Panc1 (cell line): ENCODE data around the gene LCORL. TPM values are rescaled to one million over a fixed set of nuclear protein-coding genes. Genes with fewer than 3 reads are reported as not detected.

Experiments
- ATAC-seq: fragments of 200-7000 bp; cut with Tn5 transposase; 2 replicates; pipeline ENCODE4 v1.9.1; 2020; ENCODE audit warnings: mild to moderate bottlenecking, moderate library complexity
- Bru-seq: library from RNA; stranded (reverse); fragments of 400-500 nt; gene quantifications from one replicate; lab custom pipeline; 2021; lab: Mats Ljungman, UMichigan
- BruChase-seq, 2 experiments: library from RNA; stranded (reverse); fragments of 400-500 nt; gene quantifications; one replicate each; lab custom pipeline; 2021; lab: Mats Ljungman, UMichigan
- BruUV-seq: library from RNA; stranded (reverse); fragments of 400-500 nt; replicated peaks from 2 replicates; lab custom pipeline; 2021; lab: Mats Ljungman, UMichigan
- CTCF ChIA-PET: fragments of 300-600 bp; sonication (Branson Sonifier 250); formaldehyde crosslinking; loops from one replicate; lab custom pipeline; 2022; ENCODE audit warnings: antibody characterized with exemption; lab: Charles Lee
- POLR2A ChIA-PET: fragments of 300-600 bp; sonication (Branson Sonifier 250); formaldehyde crosslinking; loops from one replicate; lab custom pipeline; 2022; ENCODE audit warnings: antibody characterized with exemption; lab: Charles Lee
- DNase-seq: peaks from one replicate; pipeline ENCODE4 v3.0.0-alpha.2; 2010; ENCODE audit warnings: low read depth, low spot score
- H3K27ac ChIP-seq: 2 replicates; pipeline ENCODE4 v1.5.1; 2011; ENCODE audit warnings: mild to moderate bottlenecking, low read length, inconsistent platforms
- H3K27me3 ChIP-seq: fragments of 200-500 bp; sonication (Bioruptor generic); 2 replicates; pipeline ENCODE4 v1.6.0; 2014; ENCODE audit warnings: low read length, inconsistent platforms; ENCODE audit not compliant: control insufficient read depth, insufficient read depth
- H3K36me3 ChIP-seq: fragments of 200-500 bp; sonication (Bioruptor generic); 2 replicates; pipeline ENCODE4 v1.5.1; 2014; ENCODE audit warnings: inconsistent platforms, mild to moderate bottlenecking, low read length, moderate library complexity; ENCODE audit not compliant: control insufficient read depth, insufficient read depth
- H3K4me1 ChIP-seq: 2 replicates; pipeline ENCODE4 v1.5.1; 2011; ENCODE audit warnings: inconsistent platforms, mild to moderate bottlenecking, low read length, moderate library complexity; ENCODE audit not compliant: control insufficient read depth, insufficient read depth
- H3K4me3 ChIP-seq, 2 experiments: 2 replicates each; pipeline ENCODE4 v1.5.1; 2011 to 2012; ENCODE audit warnings: low read depth in 2 of 2, low read length in 2 of 2, mild to moderate bottlenecking in 2 of 2, inconsistent platforms in 1 of 2, moderate library complexity in 1 of 2
- H3K9me3 ChIP-seq: fragments of 200-500 bp; sonication (Bioruptor generic); 2 replicates; pipeline ENCODE4 v1.5.1; 2014; ENCODE audit warnings: low read depth, mild to moderate bottlenecking, inconsistent platforms, low read length, moderate library complexity; ENCODE audit not compliant: control insufficient read depth, insufficient read depth
- POLR2AphosphoS5 ChIP-seq: IDR thresholded peaks from 2 replicates; pipeline ENCODE4 v1.6.1; 2012; ENCODE audit warnings: mild to moderate bottlenecking, low read depth, low read length, moderate library complexity
- SIN3A ChIP-seq: IDR thresholded peaks from 2 replicates; pipeline ENCODE4 v1.6.1; 2012; ENCODE audit warnings: low read depth, mild to moderate bottlenecking, low read length, moderate library complexity, borderline replicate concordance; ENCODE audit not compliant: insufficient read depth
- TCF7L2 ChIP-seq: IDR thresholded peaks from 2 replicates; pipeline ENCODE4 v1.6.1; 2011; ENCODE audit warnings: mild to moderate bottlenecking, low read depth, low read length, inconsistent platforms
- in situ Hi-C: cut with HindIII; loops from 2 replicates; pipeline ENCODE4 v1.10.0; 2016; ENCODE audit warnings: low sequenced_read_pairs, low pct_unique_long_range_greater_than_20kb
- intact Hi-C: fragments of 100-400 bp; cut with micrococcal nuclease; formaldehyde crosslinking; loops from one replicate; pipeline ENCODE4 v1.10.0; 2022; ENCODE audit not compliant: unreplicated experiment
- long read RNA-seq: library from polyadenylated mRNA; unstranded; transcript quantifications from one replicate; pipeline ENCODE4 v2.0.0, GENCODE V29; 2021; ENCODE audit not compliant: unreplicated experiment
- polyA plus RNA-seq: library from polyadenylated mRNA; unstranded; fragments of >200 nt; gene quantifications from one replicate; pipeline ENCODE4 v1.2.1, GENCODE V29; 2012; ENCODE audit warnings: missing spikeins; ENCODE audit not compliant: insufficient read length
- total RNA-seq: library from RNA; stranded (reverse); gene quantifications from one replicate; pipeline ENCODE4 v1.2.1, GENCODE V29; 2021; ENCODE audit not compliant: unreplicated experiment
- TF ChIP-seq, protein P1 (sequence below), 2 experiments: IDR thresholded peaks; 2 replicates each; pipeline ENCODE4 v1.6.1; 2011 to 2012; ENCODE audit warnings: low read depth in 2 of 2, control low read depth in 1 of 2, low read length in 1 of 2, mild to moderate bottlenecking in 1 of 2, moderate library complexity in 1 of 2; ENCODE audit not compliant: insufficient read depth in 1 of 2
- TF ChIP-seq, protein P2 (sequence below): fragments of 450-650 bp; IDR thresholded peaks from 2 replicates; pipeline ENCODE4 v1.5.1; 2017; ENCODE audit warnings: mild to moderate bottlenecking

Gene LCORL
- total RNA-seq (17.5 TPM), Bru-seq, nascent RNA (percentile 83 among the genes with signal in this experiment), BruChase-seq, experiment 1, labeled RNA remaining after a 2-hour chase (percentile 68 among the genes with signal in this experiment), BruChase-seq, experiment 2, labeled RNA remaining after a 6-hour chase (percentile 61 among the genes with signal in this experiment)
- polyA plus RNA-seq = 6.4 TPM
- long read RNA-seq, full-length matches to known transcripts = 7 of 22 reads
- long read RNA-seq, partial matches to known transcripts = 4 of 22 reads
- long read RNA-seq, other reads (novel, unspliced or antisense) = 11 of 22 reads

DNA sequence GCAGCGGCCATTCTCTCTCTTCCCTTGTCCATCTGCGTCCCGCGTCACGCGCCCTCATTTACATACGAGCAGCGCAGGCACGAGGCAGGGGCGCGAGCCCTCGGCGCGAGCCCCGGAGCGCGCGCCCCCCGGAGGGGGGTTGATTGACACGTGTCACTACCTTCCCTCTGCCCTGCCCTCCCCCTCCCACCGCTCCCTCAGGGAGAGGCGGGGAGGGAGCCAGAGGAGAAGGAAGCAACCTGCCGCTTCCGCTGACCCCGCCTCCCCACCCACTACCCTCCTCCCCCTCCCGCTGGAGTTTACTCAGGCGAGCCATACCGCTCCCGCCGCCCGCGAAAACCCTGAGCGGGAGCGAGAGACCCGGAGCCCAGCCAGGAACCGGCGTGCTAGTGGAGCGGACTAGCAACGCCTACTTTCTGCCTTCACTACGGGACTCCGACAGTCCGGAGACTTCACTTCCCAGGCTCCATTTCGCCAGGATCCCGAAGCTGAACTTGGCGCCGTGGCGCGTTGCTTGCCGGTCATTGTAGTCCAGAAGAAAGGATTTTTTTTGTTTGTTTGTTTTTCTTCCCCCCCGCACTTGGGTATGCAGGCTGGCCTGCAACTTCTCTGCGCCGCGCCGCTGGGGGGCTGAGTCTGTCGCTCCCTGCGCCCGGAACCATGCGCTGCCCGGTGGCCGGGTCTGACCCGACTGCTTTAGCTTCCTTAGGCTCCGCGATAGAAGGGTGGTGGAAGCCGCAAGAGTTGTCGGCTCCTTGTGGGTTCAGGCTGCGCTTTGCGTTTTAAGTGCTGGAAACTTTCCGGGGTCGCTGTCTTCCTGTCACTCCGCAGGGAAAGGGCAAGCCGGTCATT, at the start of gene LCORL:
LCORL (minus strand) TSS at position 36 of the 852 bp plus-strand sequence; CDS start at position 32, 4 bp downstream.
- ChIA-PET POLR2A (interaction anchor here (0.6 to 0.7 kb wide), 2 partner anchors 31 to 173 kb away, joined by 4 to 7 read pairs; no protein-coding TSS in a partner anchor), CTCF (interaction anchor here (0.7 kb wide), 1 partner anchor 205 kb away, joined by 3 read pairs; no protein-coding TSS in a partner anchor)
- Histone ChIP-seq H3K36me3 (no peaks in the 10 kb centered on the region; the same call in 1 of the 2 replicates), H3K4me3 (peak within 1 kb of the TSS; percentile 87 to 93), H3K27ac (peak within 1 kb of the TSS; percentile 90), H3K27me3 (peaks cover 4% of the 10 kb centered on the region), H3K9me3 (no peaks in the 10 kb centered on the region), H3K4me1 (peaks cover 5% of the 10 kb centered on the region; the same call in 1 of the 2 replicates)
- in situ Hi-C loops = no loop called here
- DNase-seq (peak; percentile 78), ATAC-seq (peak; percentile 92)
- TF ChIP-seq TCF7L2 = no peak
- TF ChIP-seq POLR2AphosphoS5 = no peak
- intact Hi-C loops = no loop called here
- no TSS peak for BruUV-seq

DNA sequence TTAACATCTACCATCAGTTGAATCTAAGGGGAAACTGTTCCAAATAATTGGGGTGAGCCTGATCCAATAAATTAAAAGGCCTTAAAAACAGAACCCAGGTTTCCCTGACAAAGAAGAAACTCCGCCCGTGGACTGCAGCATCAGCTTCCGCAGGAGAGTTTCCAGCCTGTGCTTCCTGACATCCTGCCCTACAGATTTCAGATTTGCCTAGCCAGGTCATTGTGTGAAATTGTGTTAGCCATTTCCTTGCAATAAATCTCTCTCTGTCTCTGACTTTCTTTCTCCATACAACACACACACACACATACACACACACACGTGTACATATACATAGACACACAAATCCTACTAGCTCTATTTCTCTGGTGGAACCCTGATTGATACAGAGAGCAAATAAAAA, 48.3 kb upstream of the LCORL start:
- CTCF ChIA-PET = no interaction called here
- H3K4me3 ChIP-seq = no peak overlapping the region
- POLR2A ChIA-PET = no interaction called here
- no peak for ATAC-seq
- no peak for DNase-seq
- BruUV-seq = no TSS peak
- H3K27me3 ChIP-seq = no peaks in the 10 kb centered on the region; the same call in 1 of the 2 replicates
- H3K36me3 ChIP-seq = no peaks in the 10 kb centered on the region
- in situ Hi-C loops = no loop called here
- no peaks in the 10 kb centered on the region for H3K9me3 ChIP-seq
- intact Hi-C loops = no loop called here
- no peak overlapping the region for H3K27ac ChIP-seq
- TF ChIP-seq POLR2AphosphoS5 (no peak), SIN3A (no peak)
- TF ChIP-seq, protein P1, sequence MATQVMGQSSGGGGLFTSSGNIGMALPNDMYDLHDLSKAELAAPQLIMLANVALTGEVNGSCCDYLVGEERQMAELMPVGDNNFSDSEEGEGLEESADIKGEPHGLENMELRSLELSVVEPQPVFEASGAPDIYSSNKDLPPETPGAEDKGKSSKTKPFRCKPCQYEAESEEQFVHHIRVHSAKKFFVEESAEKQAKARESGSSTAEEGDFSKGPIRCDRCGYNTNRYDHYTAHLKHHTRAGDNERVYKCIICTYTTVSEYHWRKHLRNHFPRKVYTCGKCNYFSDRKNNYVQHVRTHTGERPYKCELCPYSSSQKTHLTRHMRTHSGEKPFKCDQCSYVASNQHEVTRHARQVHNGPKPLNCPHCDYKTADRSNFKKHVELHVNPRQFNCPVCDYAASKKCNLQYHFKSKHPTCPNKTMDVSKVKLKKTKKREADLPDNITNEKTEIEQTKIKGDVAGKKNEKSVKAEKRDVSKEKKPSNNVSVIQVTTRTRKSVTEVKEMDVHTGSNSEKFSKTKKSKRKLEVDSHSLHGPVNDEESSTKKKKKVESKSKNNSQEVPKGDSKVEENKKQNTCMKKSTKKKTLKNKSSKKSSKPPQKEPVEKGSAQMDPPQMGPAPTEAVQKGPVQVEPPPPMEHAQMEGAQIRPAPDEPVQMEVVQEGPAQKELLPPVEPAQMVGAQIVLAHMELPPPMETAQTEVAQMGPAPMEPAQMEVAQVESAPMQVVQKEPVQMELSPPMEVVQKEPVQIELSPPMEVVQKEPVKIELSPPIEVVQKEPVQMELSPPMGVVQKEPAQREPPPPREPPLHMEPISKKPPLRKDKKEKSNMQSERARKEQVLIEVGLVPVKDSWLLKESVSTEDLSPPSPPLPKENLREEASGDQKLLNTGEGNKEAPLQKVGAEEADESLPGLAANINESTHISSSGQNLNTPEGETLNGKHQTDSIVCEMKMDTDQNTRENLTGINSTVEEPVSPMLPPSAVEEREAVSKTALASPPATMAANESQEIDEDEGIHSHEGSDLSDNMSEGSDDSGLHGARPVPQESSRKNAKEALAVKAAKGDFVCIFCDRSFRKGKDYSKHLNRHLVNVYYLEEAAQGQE (IDR thresholded peaks at IDR 0.05; ENCODE audit: insufficient read depth in 1 of 2, low read depth in 2 of 2, low read length in 1 of 2) = no peak
- H3K4me1 ChIP-seq = no peaks in the 10 kb centered on the region

DNA sequence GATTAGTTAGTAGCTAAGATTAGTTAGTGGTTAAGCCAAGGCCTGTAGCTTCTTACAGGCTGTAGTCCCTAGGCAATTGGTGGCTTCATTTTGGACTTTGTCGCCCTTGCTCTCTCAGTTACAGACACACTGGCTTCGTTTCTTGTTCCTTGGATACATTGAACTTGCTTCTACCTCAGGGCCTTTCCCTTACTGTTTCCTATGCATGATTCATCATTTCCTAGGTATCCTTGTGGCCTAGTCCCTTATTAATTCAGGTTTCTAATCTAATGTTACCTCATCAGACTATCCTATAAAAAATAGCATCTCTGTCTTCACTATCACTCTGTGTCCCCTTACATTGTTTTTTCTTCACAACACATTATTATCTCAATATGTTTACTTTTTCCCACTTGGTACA, 45.5 kb upstream of the LCORL start:
- Histone ChIP-seq H3K4me3 (no peak overlapping the region), H3K4me1 (no peaks in the 10 kb centered on the region), H3K9me3 (0 out of 2 replicates have a peak, but pooled peaks cover 5% of the 10 kb centered on the region), H3K27ac (no peak overlapping the region), H3K27me3 (no peaks in the 10 kb centered on the region; the same call in 1 of the 2 replicates), H3K36me3 (no peaks in the 10 kb centered on the region)
- intact Hi-C loops (no loop called here), in situ Hi-C loops (no loop called here)
- no TSS peak for BruUV-seq
- no peak for DNase-seq
- POLR2A ChIA-PET = no interaction called here
- no peak for ATAC-seq
- CTCF ChIA-PET = no interaction called here
- TF ChIP-seq, protein P2, sequence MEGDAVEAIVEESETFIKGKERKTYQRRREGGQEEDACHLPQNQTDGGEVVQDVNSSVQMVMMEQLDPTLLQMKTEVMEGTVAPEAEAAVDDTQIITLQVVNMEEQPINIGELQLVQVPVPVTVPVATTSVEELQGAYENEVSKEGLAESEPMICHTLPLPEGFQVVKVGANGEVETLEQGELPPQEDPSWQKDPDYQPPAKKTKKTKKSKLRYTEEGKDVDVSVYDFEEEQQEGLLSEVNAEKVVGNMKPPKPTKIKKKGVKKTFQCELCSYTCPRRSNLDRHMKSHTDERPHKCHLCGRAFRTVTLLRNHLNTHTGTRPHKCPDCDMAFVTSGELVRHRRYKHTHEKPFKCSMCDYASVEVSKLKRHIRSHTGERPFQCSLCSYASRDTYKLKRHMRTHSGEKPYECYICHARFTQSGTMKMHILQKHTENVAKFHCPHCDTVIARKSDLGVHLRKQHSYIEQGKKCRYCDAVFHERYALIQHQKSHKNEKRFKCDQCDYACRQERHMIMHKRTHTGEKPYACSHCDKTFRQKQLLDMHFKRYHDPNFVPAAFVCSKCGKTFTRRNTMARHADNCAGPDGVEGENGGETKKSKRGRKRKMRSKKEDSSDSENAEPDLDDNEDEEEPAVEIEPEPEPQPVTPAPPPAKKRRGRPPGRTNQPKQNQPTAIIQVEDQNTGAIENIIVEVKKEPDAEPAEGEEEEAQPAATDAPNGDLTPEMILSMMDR = no peak
- TF ChIP-seq POLR2AphosphoS5 (no peak), SIN3A (no peak), TCF7L2 (no peak)
- TF ChIP-seq, protein P1 (IDR thresholded peaks at IDR 0.05; ENCODE audit: insufficient read depth in 1 of 2, low read depth in 2 of 2, low read length in 1 of 2) = no peak
